ENCODE results near the gene MYLK. TPM values are rescaled to one million over a fixed set of nuclear protein-coding genes. Genes with fewer than 3 reads are reported as not detected.
"Not testable (repeated sequence)": the region's sequence is repeated elsewhere in the genome, so short reads cannot be mapped to it uniquely, and the experiment has no call there.

Gene MYLK
- total and polyA plus RNA-seq, 10 of the 15 experiments (the other 5 are each of a cell fraction or from before 2014, with no cell fraction given) = 0.04 to 1.6 (median 0.42) TPM; not detected in 1

GRCh38 chr3:123605789-123606234 is 278.3 kb downstream of the MYLK start (continued):
- TF ChIP-seq IKZF1 (conservative IDR thresholded peaks at IDR 0.05) (peak; percentile 50), SRF (IDR thresholded peaks at IDR 0.05; ENCODE audit: low read depth in 2 of 2, low read length in 2 of 2) (no peak), CHD2 (IDR thresholded peaks at IDR 0.05; ENCODE audit: borderline replicate concordance, low read depth, low read length) (no peak), CHD1 (IDR thresholded peaks at IDR 0.05; ENCODE audit: low read depth, low read length) (no peak), CREM (IDR thresholded peaks at IDR 0.05; ENCODE audit: low read depth) (peak; percentile 23; the same call in 1 of the 2 replicates), NFYA (IDR thresholded peaks at IDR 0.05; ENCODE audit: borderline replicate concordance, low read depth, low read length) (no peak), POU2F2 (IDR thresholded peaks at IDR 0.05; ENCODE audit: borderline replicate concordance, low read depth, low read length) (peak; percentile 73; the same call in 1 of the 3 replicates)

DNA sequence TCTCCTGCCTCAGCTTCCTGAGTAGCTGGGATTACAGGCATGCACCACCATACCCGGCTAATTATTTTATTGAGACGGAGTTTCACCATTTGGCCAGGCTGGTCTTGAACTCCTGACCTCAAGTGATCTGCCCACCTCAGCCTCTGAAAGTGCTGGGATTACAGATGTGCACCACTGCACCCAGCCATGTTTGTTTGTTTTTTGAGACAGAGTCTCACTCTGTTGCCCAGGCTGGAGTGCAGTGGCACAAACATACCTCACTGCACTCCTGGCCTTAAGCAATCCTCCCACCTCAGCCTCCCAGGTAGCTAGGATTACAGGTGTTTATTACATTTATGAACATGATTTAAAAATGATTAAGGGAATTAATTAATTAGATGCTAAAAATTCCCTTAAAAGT is 281.0 kb downstream of the MYLK start:
- intact Hi-C loops (cut with micrococcal nuclease; ENCODE audit: unreplicated experiment); H2AFZ ChIP-seq (ENCODE audit: control insufficient read depth, low read depth, low read length); H4K20me1 ChIP-seq (ENCODE audit: control insufficient read depth, insufficient read depth); RAD21 ChIA-PET (ENCODE audit: unreplicated experiment); CTCF ChIA-PET; H3K4me2 ChIP-seq (ENCODE audit: control insufficient read depth, insufficient read depth); FAIRE-seq; H3K27ac ChIP-seq (ENCODE audit: control insufficient read depth, insufficient read depth); H3K9me3 ChIP-seq (replicated peaks; ENCODE audit: control insufficient read depth, insufficient read depth, low read length); DNase-seq (ENCODE audit: low read depth, low spot score); H3K9ac ChIP-seq (ENCODE audit: control insufficient read depth, insufficient read depth, low read length); H3K79me2 ChIP-seq (ENCODE audit: control insufficient read depth, insufficient read depth, low read length); in situ Hi-C loops (cut with MboI); H3K27me3 ChIP-seq (replicated peaks in 1 of 2; ENCODE audit: control insufficient read depth in 2 of 2, insufficient read depth in 2 of 2, low read length in 1 of 2); H3K4me3 ChIP-seq; H3K36me3 ChIP-seq (ENCODE audit: control insufficient read depth in 2 of 2, insufficient read depth in 2 of 2, low read length in 1 of 2); BruUV-seq (replicated peaks); SMC1A ChIA-PET (ENCODE audit: uncharacterized antibody, unreplicated experiment); ATAC-seq: not testable (repeated sequence)
- 100% methylated on average over 2 of the region's 2 CpGs for WGBS (ENCODE audit: insufficient coverage, insufficient replicate concordance, low lambda C conversion rate, missing lambda C conversion rate)
- POLR2A ChIA-PET = interaction anchor here (1.7 kb wide), 1 partner anchor 16 kb away, joined by 4 read pairs; no protein-coding TSS in a partner anchor
- H3K4me1 ChIP-seq (ENCODE audit: control insufficient read depth, insufficient read depth, low read length) = peaks cover 17% of the 10 kb centered on the region; the same call in 1 of the 2 replicates
